Kidney (tissue), 14 donors: ENCODE data around the gene ATXN7L1. TPM values are rescaled to one million over a fixed set of nuclear protein-coding genes. Genes with fewer than 3 reads are reported as not detected.

Source experiments
- DNase-seq, 5 donors: peaks; one replicate each; pipeline ENCODE4 v3.0.0-alpha.2; 2013 to 2020
- FAIRE-seq: peaks from 2 replicates; lab custom pipeline; 2012; peaks lifted over from hg19 to GRCh38; lab: Jason Lieb, UNC
- H3K27ac ChIP-seq, 2 donors: one replicate each; pipeline ENCODE4 v1.7.0; 2013; ENCODE audit warnings: low read depth in 2 of 2, low read length in 2 of 2, inconsistent platforms in 1 of 2
- H3K27me3 ChIP-seq: one replicate; pipeline ENCODE4 v1.7.1; 2013; ENCODE audit warnings: low read length, inconsistent platforms; ENCODE audit not compliant: control insufficient read depth, insufficient read depth
- H3K36me3 ChIP-seq, 3 donors: one replicate each; pipeline versions ENCODE4 v1.7.0 to v1.7.1; 2013; ENCODE audit warnings: low read length in 3 of 3, control low read depth in 1 of 3, inconsistent platforms in 1 of 3; ENCODE audit not compliant: insufficient read depth in 3 of 3, control insufficient read depth in 2 of 3
- H3K4me1 ChIP-seq, 3 donors: one replicate each; pipeline versions ENCODE4 v1.7.0 to v1.7.1; 2013; ENCODE audit warnings: low read length in 3 of 3, inconsistent platforms in 1 of 3, low read depth in 1 of 3; ENCODE audit not compliant: control insufficient read depth in 2 of 3, insufficient read depth in 2 of 3
- H3K4me3 ChIP-seq, 3 donors: one replicate each; pipeline versions ENCODE4 v1.7.0 to v1.8.1; 2013; ENCODE audit warnings: low read length in 3 of 3, control low read depth in 1 of 3, inconsistent platforms in 1 of 3
- H3K9ac ChIP-seq, 3 donors: one replicate each; pipeline versions ENCODE4 v1.7.0 to v1.7.1; 2013; ENCODE audit warnings: low read length in 3 of 3, control low read depth in 1 of 3, inconsistent platforms in 1 of 3
- H3K9me3 ChIP-seq, 3 donors: one replicate each; pipeline versions ENCODE4 v1.7.0 to v1.7.1; 2013; ENCODE audit warnings: low read length in 3 of 3, control low read depth in 1 of 3, inconsistent platforms in 1 of 3; ENCODE audit not compliant: control insufficient read depth in 2 of 3, insufficient read depth in 1 of 3
- intact Hi-C: fragments of 100-400 bp; cut with DNase I; formaldehyde crosslinking; loops from one replicate; pipeline ENCODE4 v1.11.1; 2022
- polyA plus RNA-seq: library from polyadenylated mRNA; stranded (reverse); fragments of 350-450 nt; fragmentation: Illumina TruSeq; extraction: RNeasy Lipid Tissue Mini Kit (QIAGEN cat#74804); gene quantifications from one replicate; pipeline ENCODE4 v1.2.3, GENCODE V29; 2014; ENCODE audit warnings: low read depth, low replicate concordance; ENCODE audit not compliant: insufficient read depth
- total RNA-seq: library from RNA; stranded (reverse); fragmentation: NEBNext Ultra II Directional; extraction: Animal tissue kit (Norgen Biotek cat#: 25700); gene quantifications from one replicate; pipeline ENCODE4 v1.2.1, GENCODE V29; 2021
- TF ChIP-seq, protein P1 (sequence below): IDR thresholded peaks from 3 replicates; pipeline ENCODE4 v1.5.1; 2012; ENCODE audit warnings: mild to moderate bottlenecking, moderate library complexity, borderline replicate concordance; ENCODE audit not compliant: insufficient read depth; ENCODE audit errors: extremely low read depth
- donor health status: control.
- donor health status: control.
- donor health status: control.
- donor health status: control.
- donor health status: control.
- donor health status: DM: yes; HTN: yes; CAD: no.
- donor health status: Normal renal cell carcinoma (clear cell type).

Gene ATXN7L1
- total and polyA plus RNA-seq, 2 donors from 2014 or later: 12.5 to 18.5 TPM

DNA sequence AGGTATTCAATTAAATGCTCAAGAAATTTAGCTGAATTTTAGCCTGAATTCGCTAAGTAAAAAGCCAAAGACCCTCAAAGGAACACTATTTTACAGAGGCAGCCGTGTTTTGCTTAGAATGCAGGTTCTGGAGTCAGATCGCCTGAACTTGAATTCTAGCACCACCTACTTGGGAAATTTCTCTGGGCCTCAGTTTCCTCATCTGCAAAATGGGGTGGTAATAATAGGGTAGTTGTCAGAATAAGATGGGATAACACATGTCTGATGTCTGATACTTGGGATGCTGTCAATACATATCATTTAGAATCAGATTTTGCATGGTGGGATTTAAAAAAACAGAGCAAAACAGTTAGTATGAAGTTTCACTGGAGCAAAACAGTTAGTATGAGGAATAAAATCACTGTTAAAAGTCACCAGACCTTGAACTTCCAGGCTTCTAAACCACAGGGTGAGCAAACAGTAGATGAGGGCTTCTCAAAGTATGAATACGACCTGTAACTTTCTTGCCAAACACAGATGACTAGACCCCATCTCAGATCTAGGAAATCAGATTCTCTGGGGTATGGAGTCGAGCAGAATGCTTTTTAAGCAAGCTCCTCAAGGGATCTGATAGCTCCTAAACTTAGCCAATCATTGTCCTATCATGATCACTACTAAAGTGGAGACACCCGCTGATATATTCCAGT is 75.4 kb downstream of the ATXN7L1 start:
- Histone ChIP-seq H3K36me3 (no peaks in the 10 kb centered on the region), H3K4me3 (no peak overlapping the region), H3K27me3 (no peaks in the 10 kb centered on the region), H3K4me1 (no peaks in the 10 kb centered on the region), H3K9me3 (no peaks in the 10 kb centered on the region), H3K27ac (no peak overlapping the region), H3K9ac (no peak overlapping the region)
- TF ChIP-seq, protein P1, sequence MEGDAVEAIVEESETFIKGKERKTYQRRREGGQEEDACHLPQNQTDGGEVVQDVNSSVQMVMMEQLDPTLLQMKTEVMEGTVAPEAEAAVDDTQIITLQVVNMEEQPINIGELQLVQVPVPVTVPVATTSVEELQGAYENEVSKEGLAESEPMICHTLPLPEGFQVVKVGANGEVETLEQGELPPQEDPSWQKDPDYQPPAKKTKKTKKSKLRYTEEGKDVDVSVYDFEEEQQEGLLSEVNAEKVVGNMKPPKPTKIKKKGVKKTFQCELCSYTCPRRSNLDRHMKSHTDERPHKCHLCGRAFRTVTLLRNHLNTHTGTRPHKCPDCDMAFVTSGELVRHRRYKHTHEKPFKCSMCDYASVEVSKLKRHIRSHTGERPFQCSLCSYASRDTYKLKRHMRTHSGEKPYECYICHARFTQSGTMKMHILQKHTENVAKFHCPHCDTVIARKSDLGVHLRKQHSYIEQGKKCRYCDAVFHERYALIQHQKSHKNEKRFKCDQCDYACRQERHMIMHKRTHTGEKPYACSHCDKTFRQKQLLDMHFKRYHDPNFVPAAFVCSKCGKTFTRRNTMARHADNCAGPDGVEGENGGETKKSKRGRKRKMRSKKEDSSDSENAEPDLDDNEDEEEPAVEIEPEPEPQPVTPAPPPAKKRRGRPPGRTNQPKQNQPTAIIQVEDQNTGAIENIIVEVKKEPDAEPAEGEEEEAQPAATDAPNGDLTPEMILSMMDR: no peak
- intact Hi-C loops: no loop called here
- FAIRE-seq (no peak), DNase-seq (no peak)

DNA sequence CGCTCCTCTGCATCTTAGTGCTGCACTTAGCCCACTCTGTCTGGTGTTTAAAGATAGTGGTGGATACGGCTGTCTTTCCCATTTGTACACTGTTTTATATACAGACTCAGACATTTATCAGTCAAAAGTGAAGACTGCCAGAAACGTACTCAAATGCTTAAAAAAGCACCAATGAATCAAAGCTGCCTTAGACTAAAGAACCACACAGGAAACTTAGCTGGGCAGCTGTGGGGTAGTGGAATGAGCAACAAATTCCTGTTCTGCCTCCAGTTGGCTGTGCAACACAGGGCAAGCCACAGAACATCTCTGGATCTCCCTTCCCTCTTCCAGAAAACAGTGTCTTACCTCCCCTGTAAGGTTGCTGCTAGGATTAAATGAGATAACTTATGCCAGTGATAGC is 76.0 kb downstream of the ATXN7L1 start:
- intact Hi-C loops: no loop called here
- H3K4me1 ChIP-seq: no peaks in the 10 kb centered on the region
- FAIRE-seq (no peak), DNase-seq (no peak)
- H3K36me3 ChIP-seq: no peaks in the 10 kb centered on the region
- no peaks in the 10 kb centered on the region for H3K9me3 ChIP-seq
- no peak overlapping the region for H3K4me3 ChIP-seq
- no peak overlapping the region for H3K9ac ChIP-seq
- no peak overlapping the region for H3K27ac ChIP-seq
- H3K27me3 ChIP-seq: no peaks in the 10 kb centered on the region
- TF ChIP-seq, protein P1: no peak

DNA sequence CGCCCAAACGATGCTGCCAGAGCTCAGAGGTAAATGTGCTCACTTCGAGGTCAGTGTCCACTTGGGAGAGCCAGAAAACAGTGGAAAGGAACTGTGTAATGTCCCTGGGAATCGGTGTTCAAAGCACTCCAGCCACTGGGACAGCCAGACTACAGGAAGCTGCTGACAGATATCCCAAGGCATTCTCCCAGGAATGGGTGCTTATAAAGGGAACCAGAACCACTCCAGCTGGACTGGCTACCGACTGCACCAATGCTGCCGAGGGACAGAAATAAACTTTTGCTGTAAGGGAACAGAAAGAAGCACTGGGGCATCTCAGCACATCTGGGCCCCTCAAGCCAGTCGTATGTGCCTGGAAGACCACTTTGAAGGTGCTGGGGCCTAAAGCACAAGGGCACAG is 76.7 kb downstream of the ATXN7L1 start:
- H3K9me3 ChIP-seq: no peaks in the 10 kb centered on the region
- DNase-seq (no peak), FAIRE-seq (no peak)
- H3K4me1 ChIP-seq: no peaks in the 10 kb centered on the region
- no peak overlapping the region for H3K4me3 ChIP-seq
- H3K27me3 ChIP-seq: no peaks in the 10 kb centered on the region
- no peaks in the 10 kb centered on the region for H3K36me3 ChIP-seq
- TF ChIP-seq, protein P1: no peak
- intact Hi-C loops: no loop called here
- H3K27ac ChIP-seq: no peak overlapping the region
- no peak overlapping the region for H3K9ac ChIP-seq

DNA sequence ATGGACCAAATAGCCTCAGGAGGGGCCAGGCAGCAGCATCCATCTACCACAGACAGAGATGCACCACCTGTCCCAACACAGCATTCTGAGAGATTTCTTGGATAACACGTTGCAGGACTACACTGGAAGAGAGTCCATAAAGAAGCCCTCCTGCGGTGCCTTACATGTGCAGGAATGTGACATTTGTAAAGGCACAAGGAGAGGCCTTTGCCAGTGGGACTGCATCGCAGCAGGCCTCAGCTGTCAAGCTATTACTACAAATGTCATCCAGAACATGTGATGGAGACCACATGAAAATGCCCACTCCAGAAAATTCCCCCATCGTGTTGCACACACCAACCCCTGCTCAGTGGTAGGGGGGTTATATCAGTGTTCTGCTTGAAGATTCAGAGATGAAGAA is 77.4 kb downstream of the ATXN7L1 start:
- FAIRE-seq: no peak

More for the DNA sequence above, 77.4 kb downstream of the ATXN7L1 start:
- Histone ChIP-seq H3K36me3 (no peaks in the 10 kb centered on the region), H3K4me1 (no peaks in the 10 kb centered on the region), H3K27me3 (no peaks in the 10 kb centered on the region), H3K27ac (no peak overlapping the region), H3K9me3 (no peaks in the 10 kb centered on the region), H3K9ac (no peak overlapping the region), H3K4me3 (no peak overlapping the region)
- intact Hi-C loops: no loop called here
- TF ChIP-seq, protein P1: no peak
- DNase-seq: no peak
